ENCODE data around the gene CIAO2A. TPM values are rescaled to one million over a fixed set of nuclear protein-coding genes. Genes with fewer than 3 reads are reported as not detected.

CIAO2A gene
- total RNA-seq, 1 experiment from 2014 or later: 89.8 TPM

GRCh38 chr15:64070965-64071851 is 22.4 kb downstream of the CIAO2A start:
- H3K27me3 ChIP-seq (ENCODE audit: control insufficient read depth, insufficient read depth, low read length): no peaks in the 10 kb centered on the region
- peaks cover 25% of the 10 kb centered on the region for H3K4me1 ChIP-seq (ENCODE audit: control insufficient read depth, insufficient read depth, low read length)
- ChIA-PET POLR2A (no interaction called here), CTCF (interaction anchor here (0.6 to 0.8 kb wide), 3 partner anchors 138 to 461 kb away, joined by 3 to 12 read pairs (median 4); no protein-coding TSS in a partner anchor)
- no peak overlapping the region for H3K4me3 ChIP-seq (ENCODE audit: low read depth in 2 of 2, low read length in 2 of 2)
- in situ Hi-C loops (cut with HindIII; ENCODE audit: low pct_unique_long_range_greater_than_20kb, low sequenced_read_pairs): no loop called here
- H3K36me3 ChIP-seq (ENCODE audit: control insufficient read depth, insufficient read depth, low read length): no peaks in the 10 kb centered on the region; the same call in 1 of the 2 replicates
- intact Hi-C loops (cut with micrococcal nuclease; ENCODE audit: unreplicated experiment): no loop called here
- H3K27ac ChIP-seq (ENCODE audit: low read length): peak overlapping the region; percentile 57
- DNase-seq (ENCODE audit: low read depth, low spot score) (peak; percentile 76), ATAC-seq (peak; percentile 31; the same call in 1 of the 2 replicates)
- no TSS peak for BruUV-seq (replicated peaks)
- H3K9me3 ChIP-seq (ENCODE audit: control insufficient read depth, insufficient read depth, low read depth, low read length): no peaks in the 10 kb centered on the region
- TF ChIP-seq SIN3A (IDR thresholded peaks at IDR 0.05; ENCODE audit: borderline replicate concordance, insufficient read depth, low read depth, low read length): no peak
- TF ChIP-seq, protein P1, sequence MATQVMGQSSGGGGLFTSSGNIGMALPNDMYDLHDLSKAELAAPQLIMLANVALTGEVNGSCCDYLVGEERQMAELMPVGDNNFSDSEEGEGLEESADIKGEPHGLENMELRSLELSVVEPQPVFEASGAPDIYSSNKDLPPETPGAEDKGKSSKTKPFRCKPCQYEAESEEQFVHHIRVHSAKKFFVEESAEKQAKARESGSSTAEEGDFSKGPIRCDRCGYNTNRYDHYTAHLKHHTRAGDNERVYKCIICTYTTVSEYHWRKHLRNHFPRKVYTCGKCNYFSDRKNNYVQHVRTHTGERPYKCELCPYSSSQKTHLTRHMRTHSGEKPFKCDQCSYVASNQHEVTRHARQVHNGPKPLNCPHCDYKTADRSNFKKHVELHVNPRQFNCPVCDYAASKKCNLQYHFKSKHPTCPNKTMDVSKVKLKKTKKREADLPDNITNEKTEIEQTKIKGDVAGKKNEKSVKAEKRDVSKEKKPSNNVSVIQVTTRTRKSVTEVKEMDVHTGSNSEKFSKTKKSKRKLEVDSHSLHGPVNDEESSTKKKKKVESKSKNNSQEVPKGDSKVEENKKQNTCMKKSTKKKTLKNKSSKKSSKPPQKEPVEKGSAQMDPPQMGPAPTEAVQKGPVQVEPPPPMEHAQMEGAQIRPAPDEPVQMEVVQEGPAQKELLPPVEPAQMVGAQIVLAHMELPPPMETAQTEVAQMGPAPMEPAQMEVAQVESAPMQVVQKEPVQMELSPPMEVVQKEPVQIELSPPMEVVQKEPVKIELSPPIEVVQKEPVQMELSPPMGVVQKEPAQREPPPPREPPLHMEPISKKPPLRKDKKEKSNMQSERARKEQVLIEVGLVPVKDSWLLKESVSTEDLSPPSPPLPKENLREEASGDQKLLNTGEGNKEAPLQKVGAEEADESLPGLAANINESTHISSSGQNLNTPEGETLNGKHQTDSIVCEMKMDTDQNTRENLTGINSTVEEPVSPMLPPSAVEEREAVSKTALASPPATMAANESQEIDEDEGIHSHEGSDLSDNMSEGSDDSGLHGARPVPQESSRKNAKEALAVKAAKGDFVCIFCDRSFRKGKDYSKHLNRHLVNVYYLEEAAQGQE (IDR thresholded peaks at IDR 0.05; ENCODE audit: insufficient read depth in 1 of 2, low read depth in 2 of 2, low read length in 1 of 2): no peak
- TF ChIP-seq TCF7L2 (IDR thresholded peaks at IDR 0.05; ENCODE audit: low read depth, low read length): no peak

DNA sequence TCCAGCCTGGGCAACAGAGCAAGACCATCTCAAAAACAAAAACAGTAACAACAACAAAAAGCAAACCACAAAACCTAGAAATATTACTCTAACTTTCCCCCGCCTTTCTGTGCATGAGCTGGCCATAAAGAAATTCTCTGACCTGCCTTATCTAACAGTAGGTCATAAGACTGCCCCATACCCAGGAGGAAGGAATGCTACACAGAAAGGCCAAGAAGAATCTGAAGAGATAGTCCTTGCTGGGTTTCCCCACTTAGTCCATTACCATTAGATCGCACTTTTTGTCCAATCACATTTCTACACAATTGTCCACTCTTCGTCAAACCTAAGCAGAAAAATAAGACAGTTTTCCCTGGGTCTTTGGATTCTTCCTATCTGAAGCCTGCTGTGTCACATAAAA is 23.5 kb downstream of the CIAO2A start:
- Histone ChIP-seq H3K4me3 (ENCODE audit: low read depth in 2 of 2, low read length in 2 of 2) (no peak overlapping the region), H3K9me3 (ENCODE audit: control insufficient read depth, insufficient read depth, low read depth, low read length) (no peaks in the 10 kb centered on the region), H3K4me1 (ENCODE audit: control insufficient read depth, insufficient read depth, low read length) (peaks cover 25% of the 10 kb centered on the region), H3K27ac (ENCODE audit: low read length) (no peak overlapping the region; the same call in none of the 2 replicates), H3K36me3 (ENCODE audit: control insufficient read depth, insufficient read depth, low read length) (no peaks in the 10 kb centered on the region; the same call in 1 of the 2 replicates), H3K27me3 (ENCODE audit: control insufficient read depth, insufficient read depth, low read length) (no peaks in the 10 kb centered on the region)
- ChIA-PET POLR2A (no interaction called here), CTCF (interaction anchor here (3.5 kb wide), 1 partner anchor 318 kb away, joined by 17 read pairs; no protein-coding TSS in a partner anchor)
- BruUV-seq (replicated peaks): no TSS peak
- in situ Hi-C loops (cut with HindIII; ENCODE audit: low pct_unique_long_range_greater_than_20kb, low sequenced_read_pairs) (no loop called here), intact Hi-C loops (cut with micrococcal nuclease; ENCODE audit: unreplicated experiment) (no loop called here)
- ATAC-seq (no peak), DNase-seq (ENCODE audit: low read depth, low spot score) (no peak)
- TF ChIP-seq, protein P1 (IDR thresholded peaks at IDR 0.05; ENCODE audit: insufficient read depth in 1 of 2, low read depth in 2 of 2, low read length in 1 of 2): no peak
- TF ChIP-seq TCF7L2 (IDR thresholded peaks at IDR 0.05; ENCODE audit: low read depth, low read length) (no peak), POLR2AphosphoS5 (IDR thresholded peaks at IDR 0.05; ENCODE audit: low read depth, low read length) (no peak), SIN3A (IDR thresholded peaks at IDR 0.05; ENCODE audit: borderline replicate concordance, insufficient read depth, low read depth, low read length) (no peak)
- TF ChIP-seq, protein P2, sequence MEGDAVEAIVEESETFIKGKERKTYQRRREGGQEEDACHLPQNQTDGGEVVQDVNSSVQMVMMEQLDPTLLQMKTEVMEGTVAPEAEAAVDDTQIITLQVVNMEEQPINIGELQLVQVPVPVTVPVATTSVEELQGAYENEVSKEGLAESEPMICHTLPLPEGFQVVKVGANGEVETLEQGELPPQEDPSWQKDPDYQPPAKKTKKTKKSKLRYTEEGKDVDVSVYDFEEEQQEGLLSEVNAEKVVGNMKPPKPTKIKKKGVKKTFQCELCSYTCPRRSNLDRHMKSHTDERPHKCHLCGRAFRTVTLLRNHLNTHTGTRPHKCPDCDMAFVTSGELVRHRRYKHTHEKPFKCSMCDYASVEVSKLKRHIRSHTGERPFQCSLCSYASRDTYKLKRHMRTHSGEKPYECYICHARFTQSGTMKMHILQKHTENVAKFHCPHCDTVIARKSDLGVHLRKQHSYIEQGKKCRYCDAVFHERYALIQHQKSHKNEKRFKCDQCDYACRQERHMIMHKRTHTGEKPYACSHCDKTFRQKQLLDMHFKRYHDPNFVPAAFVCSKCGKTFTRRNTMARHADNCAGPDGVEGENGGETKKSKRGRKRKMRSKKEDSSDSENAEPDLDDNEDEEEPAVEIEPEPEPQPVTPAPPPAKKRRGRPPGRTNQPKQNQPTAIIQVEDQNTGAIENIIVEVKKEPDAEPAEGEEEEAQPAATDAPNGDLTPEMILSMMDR (IDR thresholded peaks at IDR 0.05): no peak
